Panc1 (cell line): ENCODE results near the gene KRT83. TPM values are rescaled to one million over a fixed set of nuclear protein-coding genes. Genes with fewer than 3 reads are reported as not detected.

Experiments used
- ATAC-seq: fragments of 200-7000 bp; cut with Tn5 transposase; 2 replicates; pipeline ENCODE4 v1.9.1; 2020; ENCODE audit warnings: mild to moderate bottlenecking, moderate library complexity
- BruUV-seq: library from RNA; stranded (reverse); fragments of 400-500 nt; replicated peaks from 2 replicates; lab custom pipeline; 2021; lab: Mats Ljungman, UMichigan
- CTCF ChIA-PET: fragments of 300-600 bp; sonication (Branson Sonifier 250); formaldehyde crosslinking; loops from one replicate; lab custom pipeline; 2022; ENCODE audit warnings: antibody characterized with exemption; lab: Charles Lee
- POLR2A ChIA-PET: fragments of 300-600 bp; sonication (Branson Sonifier 250); formaldehyde crosslinking; loops from one replicate; lab custom pipeline; 2022; ENCODE audit warnings: antibody characterized with exemption; lab: Charles Lee
- DNase-seq: peaks from one replicate; pipeline ENCODE4 v3.0.0-alpha.2; 2010; ENCODE audit warnings: low read depth, low spot score
- H3K27ac ChIP-seq: 2 replicates; pipeline ENCODE4 v1.5.1; 2011; ENCODE audit warnings: mild to moderate bottlenecking, low read length, inconsistent platforms
- H3K27me3 ChIP-seq: fragments of 200-500 bp; sonication (Bioruptor generic); 2 replicates; pipeline ENCODE4 v1.6.0; 2014; ENCODE audit warnings: low read length, inconsistent platforms; ENCODE audit not compliant: control insufficient read depth, insufficient read depth
- H3K36me3 ChIP-seq: fragments of 200-500 bp; sonication (Bioruptor generic); 2 replicates; pipeline ENCODE4 v1.5.1; 2014; ENCODE audit warnings: inconsistent platforms, mild to moderate bottlenecking, low read length, moderate library complexity; ENCODE audit not compliant: control insufficient read depth, insufficient read depth
- H3K4me1 ChIP-seq: 2 replicates; pipeline ENCODE4 v1.5.1; 2011; ENCODE audit warnings: inconsistent platforms, mild to moderate bottlenecking, low read length, moderate library complexity; ENCODE audit not compliant: control insufficient read depth, insufficient read depth
- H3K4me3 ChIP-seq, 2 experiments: 2 replicates each; pipeline ENCODE4 v1.5.1; 2011 to 2012; ENCODE audit warnings: low read depth in 2 of 2, low read length in 2 of 2, mild to moderate bottlenecking in 2 of 2, inconsistent platforms in 1 of 2, moderate library complexity in 1 of 2
- H3K9me3 ChIP-seq: fragments of 200-500 bp; sonication (Bioruptor generic); 2 replicates; pipeline ENCODE4 v1.5.1; 2014; ENCODE audit warnings: low read depth, mild to moderate bottlenecking, inconsistent platforms, low read length, moderate library complexity; ENCODE audit not compliant: control insufficient read depth, insufficient read depth
- CTCF ChIP-seq: fragments of 450-650 bp; IDR thresholded peaks from 2 replicates; pipeline ENCODE4 v1.5.1; 2017; ENCODE audit warnings: mild to moderate bottlenecking
- POLR2AphosphoS5 ChIP-seq: IDR thresholded peaks from 2 replicates; pipeline ENCODE4 v1.6.1; 2012; ENCODE audit warnings: mild to moderate bottlenecking, low read depth, low read length, moderate library complexity
- SIN3A ChIP-seq: IDR thresholded peaks from 2 replicates; pipeline ENCODE4 v1.6.1; 2012; ENCODE audit warnings: low read depth, mild to moderate bottlenecking, low read length, moderate library complexity, borderline replicate concordance; ENCODE audit not compliant: insufficient read depth
- TCF7L2 ChIP-seq: IDR thresholded peaks from 2 replicates; pipeline ENCODE4 v1.6.1; 2011; ENCODE audit warnings: mild to moderate bottlenecking, low read depth, low read length, inconsistent platforms
- in situ Hi-C: cut with HindIII; loops from 2 replicates; pipeline ENCODE4 v1.10.0; 2016; ENCODE audit warnings: low sequenced_read_pairs, low pct_unique_long_range_greater_than_20kb
- intact Hi-C: fragments of 100-400 bp; cut with micrococcal nuclease; formaldehyde crosslinking; loops from one replicate; pipeline ENCODE4 v1.10.0; 2022; ENCODE audit not compliant: unreplicated experiment
- total RNA-seq: library from RNA; stranded (reverse); gene quantifications from one replicate; pipeline ENCODE4 v1.2.1, GENCODE V29; 2021; ENCODE audit not compliant: unreplicated experiment
- TF ChIP-seq, protein P1 (sequence below), 2 experiments: IDR thresholded peaks; 2 replicates each; pipeline ENCODE4 v1.6.1; 2011 to 2012; ENCODE audit warnings: low read depth in 2 of 2, control low read depth in 1 of 2, low read length in 1 of 2, mild to moderate bottlenecking in 1 of 2, moderate library complexity in 1 of 2; ENCODE audit not compliant: insufficient read depth in 1 of 2

Gene KRT83
- total RNA-seq, 1 experiment from 2014 or later = 0.28 TPM

DNA sequence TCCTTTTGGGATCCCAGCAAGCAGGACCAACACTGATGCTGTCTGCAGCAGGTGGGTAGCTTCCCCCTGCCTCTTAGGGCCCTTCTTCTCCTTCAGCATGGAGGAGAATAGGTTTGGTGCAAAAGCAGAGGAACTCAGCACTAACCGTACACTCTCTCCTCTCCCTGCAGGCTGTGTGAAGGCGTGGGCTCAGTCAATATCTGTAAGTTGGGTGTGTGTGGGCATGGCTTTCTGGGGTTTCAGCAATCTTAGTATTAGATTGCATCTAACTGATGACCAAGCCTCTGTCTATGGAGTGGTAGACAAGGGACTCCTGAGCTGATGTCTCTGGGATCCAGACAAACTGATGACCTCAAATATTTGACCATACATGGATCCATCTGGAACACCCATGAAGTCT, 31.8 kb upstream of the KRT83 start:
- no TSS peak for BruUV-seq
- ATAC-seq (no peak), DNase-seq (no peak)
- intact Hi-C loops (no loop called here), in situ Hi-C loops (no loop called here)
- no peaks in the 10 kb centered on the region for H3K9me3 ChIP-seq
- H3K4me3 ChIP-seq = no peak overlapping the region
- H3K27me3 ChIP-seq = peaks cover 4% of the 10 kb centered on the region; the same call in 1 of the 2 replicates
- ChIA-PET POLR2A (no interaction called here), CTCF (no interaction called here)
- no peaks in the 10 kb centered on the region for H3K36me3 ChIP-seq
- no peak for TF ChIP-seq POLR2AphosphoS5
- no peaks in the 10 kb centered on the region for H3K4me1 ChIP-seq
- no peak overlapping the region for H3K27ac ChIP-seq

GRCh38 chr12:52351196-52352059, 30.2 kb upstream of the KRT83 start:
- intact Hi-C loops (no loop called here), in situ Hi-C loops (no loop called here)
- no TSS peak for BruUV-seq
- H3K27me3 ChIP-seq = peaks cover 4% of the 10 kb centered on the region; the same call in 1 of the 2 replicates
- H3K4me1 ChIP-seq = no peaks in the 10 kb centered on the region
- POLR2A ChIA-PET = no interaction called here
- no peak for DNase-seq
- CTCF ChIA-PET = no interaction called here
- no peaks in the 10 kb centered on the region for H3K9me3 ChIP-seq
- no peak overlapping the region for H3K4me3 ChIP-seq
- no peaks in the 10 kb centered on the region for H3K36me3 ChIP-seq
- ATAC-seq = no peak
- no peak overlapping the region for H3K27ac ChIP-seq
- TF ChIP-seq, protein P1, sequence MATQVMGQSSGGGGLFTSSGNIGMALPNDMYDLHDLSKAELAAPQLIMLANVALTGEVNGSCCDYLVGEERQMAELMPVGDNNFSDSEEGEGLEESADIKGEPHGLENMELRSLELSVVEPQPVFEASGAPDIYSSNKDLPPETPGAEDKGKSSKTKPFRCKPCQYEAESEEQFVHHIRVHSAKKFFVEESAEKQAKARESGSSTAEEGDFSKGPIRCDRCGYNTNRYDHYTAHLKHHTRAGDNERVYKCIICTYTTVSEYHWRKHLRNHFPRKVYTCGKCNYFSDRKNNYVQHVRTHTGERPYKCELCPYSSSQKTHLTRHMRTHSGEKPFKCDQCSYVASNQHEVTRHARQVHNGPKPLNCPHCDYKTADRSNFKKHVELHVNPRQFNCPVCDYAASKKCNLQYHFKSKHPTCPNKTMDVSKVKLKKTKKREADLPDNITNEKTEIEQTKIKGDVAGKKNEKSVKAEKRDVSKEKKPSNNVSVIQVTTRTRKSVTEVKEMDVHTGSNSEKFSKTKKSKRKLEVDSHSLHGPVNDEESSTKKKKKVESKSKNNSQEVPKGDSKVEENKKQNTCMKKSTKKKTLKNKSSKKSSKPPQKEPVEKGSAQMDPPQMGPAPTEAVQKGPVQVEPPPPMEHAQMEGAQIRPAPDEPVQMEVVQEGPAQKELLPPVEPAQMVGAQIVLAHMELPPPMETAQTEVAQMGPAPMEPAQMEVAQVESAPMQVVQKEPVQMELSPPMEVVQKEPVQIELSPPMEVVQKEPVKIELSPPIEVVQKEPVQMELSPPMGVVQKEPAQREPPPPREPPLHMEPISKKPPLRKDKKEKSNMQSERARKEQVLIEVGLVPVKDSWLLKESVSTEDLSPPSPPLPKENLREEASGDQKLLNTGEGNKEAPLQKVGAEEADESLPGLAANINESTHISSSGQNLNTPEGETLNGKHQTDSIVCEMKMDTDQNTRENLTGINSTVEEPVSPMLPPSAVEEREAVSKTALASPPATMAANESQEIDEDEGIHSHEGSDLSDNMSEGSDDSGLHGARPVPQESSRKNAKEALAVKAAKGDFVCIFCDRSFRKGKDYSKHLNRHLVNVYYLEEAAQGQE (IDR thresholded peaks at IDR 0.05; ENCODE audit: insufficient read depth in 1 of 2, low read depth in 2 of 2, low read length in 1 of 2) = no peak
- TF ChIP-seq POLR2AphosphoS5 (no peak), SIN3A (no peak), TCF7L2 (no peak), CTCF (no peak)

DNA sequence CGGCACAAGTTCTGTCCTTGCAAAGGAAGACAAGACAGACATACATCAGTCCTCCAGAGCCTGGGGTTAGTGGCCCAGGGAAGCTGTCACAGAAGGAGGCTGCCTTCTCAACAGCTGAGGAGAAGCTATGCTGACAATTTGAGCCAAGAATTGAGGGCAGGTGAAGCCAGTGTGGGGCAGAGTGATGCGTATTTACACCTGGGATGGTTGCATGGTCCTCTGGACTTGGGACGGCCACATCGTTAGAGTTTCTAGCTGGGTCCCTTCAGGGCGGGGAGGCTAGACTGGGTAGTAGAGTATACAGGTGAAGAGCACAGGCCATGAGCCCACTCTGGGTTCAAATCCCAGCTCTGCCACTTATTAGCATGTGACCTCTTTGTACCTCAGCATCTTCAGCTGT, 29.6 kb upstream of the KRT83 start:
- Histone ChIP-seq H3K27me3 (peaks cover 4% of the 10 kb centered on the region; the same call in 1 of the 2 replicates), H3K9me3 (no peaks in the 10 kb centered on the region), H3K36me3 (no peaks in the 10 kb centered on the region), H3K4me1 (peaks cover 4% of the 10 kb centered on the region), H3K27ac (no peak overlapping the region), H3K4me3 (no peak overlapping the region)
- CTCF ChIA-PET = no interaction called here
- POLR2A ChIA-PET = no interaction called here
- TF ChIP-seq, protein P1 (IDR thresholded peaks at IDR 0.05; ENCODE audit: insufficient read depth in 1 of 2, low read depth in 2 of 2, low read length in 1 of 2) = no peak
- no peak for TF ChIP-seq TCF7L2
- no peak for TF ChIP-seq CTCF
- TF ChIP-seq POLR2AphosphoS5 = no peak
- TF ChIP-seq SIN3A = no peak
- BruUV-seq = no TSS peak
- no peak for ATAC-seq
- in situ Hi-C loops = no loop called here
- intact Hi-C loops = no loop called here
- DNase-seq = no peak
